PC-3 (cell line): Measurements from ENCODE around the gene INTS1.

Experiments used
- EZH2 ChIP-seq: fragments of 300-600 bp; sonication (generic); IDR thresholded peaks from one replicate; pipeline ENCODE4 v1.6.1; 2017; ENCODE audit warnings: antibody characterized with exemption, mild to moderate bottlenecking, low read length; ENCODE audit not compliant: unreplicated experiment
- TF ChIP-seq, protein P1 (sequence below): fragments of 300-600 bp; sonication (generic); conservative IDR thresholded peaks from 2 replicates; pipeline ENCODE4 v1.5.1; 2017; ENCODE audit warnings: antibody characterized with exemption, low read depth, mild to moderate bottlenecking, low read length

DNA sequence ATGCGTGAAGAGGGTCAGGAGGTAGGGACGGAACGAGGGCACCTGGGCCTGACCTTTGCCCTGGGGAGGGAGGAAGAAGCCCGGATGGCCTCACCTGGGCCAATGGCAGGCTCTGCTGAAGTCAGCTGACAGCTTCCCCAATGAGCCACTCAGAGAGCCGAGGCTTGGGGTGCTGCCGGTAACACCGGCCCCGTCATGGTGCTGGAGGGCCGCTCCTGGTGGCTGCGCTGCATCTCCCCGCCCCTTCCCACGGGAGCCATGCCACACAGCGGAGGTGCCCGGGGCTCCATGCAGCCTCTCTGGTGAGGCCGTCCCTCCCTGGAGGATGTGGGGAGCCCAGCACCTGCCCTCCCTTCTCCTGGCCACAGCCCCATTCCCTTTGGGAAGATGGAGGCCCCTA, 27.3 kb downstream of the INTS1 start:
- TF ChIP-seq, protein P1, sequence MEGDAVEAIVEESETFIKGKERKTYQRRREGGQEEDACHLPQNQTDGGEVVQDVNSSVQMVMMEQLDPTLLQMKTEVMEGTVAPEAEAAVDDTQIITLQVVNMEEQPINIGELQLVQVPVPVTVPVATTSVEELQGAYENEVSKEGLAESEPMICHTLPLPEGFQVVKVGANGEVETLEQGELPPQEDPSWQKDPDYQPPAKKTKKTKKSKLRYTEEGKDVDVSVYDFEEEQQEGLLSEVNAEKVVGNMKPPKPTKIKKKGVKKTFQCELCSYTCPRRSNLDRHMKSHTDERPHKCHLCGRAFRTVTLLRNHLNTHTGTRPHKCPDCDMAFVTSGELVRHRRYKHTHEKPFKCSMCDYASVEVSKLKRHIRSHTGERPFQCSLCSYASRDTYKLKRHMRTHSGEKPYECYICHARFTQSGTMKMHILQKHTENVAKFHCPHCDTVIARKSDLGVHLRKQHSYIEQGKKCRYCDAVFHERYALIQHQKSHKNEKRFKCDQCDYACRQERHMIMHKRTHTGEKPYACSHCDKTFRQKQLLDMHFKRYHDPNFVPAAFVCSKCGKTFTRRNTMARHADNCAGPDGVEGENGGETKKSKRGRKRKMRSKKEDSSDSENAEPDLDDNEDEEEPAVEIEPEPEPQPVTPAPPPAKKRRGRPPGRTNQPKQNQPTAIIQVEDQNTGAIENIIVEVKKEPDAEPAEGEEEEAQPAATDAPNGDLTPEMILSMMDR: no peak
- TF ChIP-seq EZH2: no peak
